RKO (cell line): ENCODE results near the gene IRF2BP1.
A peak's percentile ranks its signal among the peaks of the same experiment; 100 is the strongest.
"Not testable (repeated sequence)": the region's sequence is repeated elsewhere in the genome, so short reads cannot be mapped to it uniquely, and the experiment has no call there.

Experiments used
- DNase-seq: peaks from one replicate; pipeline ENCODE4 v3.0.0-alpha.2; 2016; ENCODE audit warnings: low spot score

IRF2BP1 gene

GRCh38 chr19:45901912-45902650 is 16.1 kb upstream of the IRF2BP1 start, which contains the start of gene MYPOP:
Gene MYPOP, minus strand, starts transcription at chr19:45902613. Its CDS starts 840 bp downstream, at chr19:45901773.
- no peak for DNase-seq

GRCh38 chr19:45901432-45901911 is 15.5 kb upstream of the IRF2BP1 start:
- DNase-seq, result no peak

GRCh38 chr19:45900738-45901431 is 14.9 kb upstream of the IRF2BP1 start:
- DNase-seq, result peak; percentile 35

- DNase-seq, result no peak
These were observed 14.1 kb upstream of the IRF2BP1 start for GRCh38 chr19:45899919-45900589.

- no peak for DNase-seq
These were observed 13.3 kb upstream of the IRF2BP1 start for GRCh38 chr19:45899253-45899652.

- no peak for DNase-seq
These were observed 11.4 kb upstream of the IRF2BP1 start for GRCh38 chr19:45897261-45897812.

GRCh38 chr19:45895983-45896599 is 10.2 kb upstream of the IRF2BP1 start:
- DNase-seq, result not testable (repeated sequence)

- DNase-seq, result no peak
These were observed 9.6 kb upstream of the IRF2BP1 start for GRCh38 chr19:45895519-45895972.

- no peak for DNase-seq
These were observed 4.9 kb upstream of the IRF2BP1 start for GRCh38 chr19:45890877-45891276.

GRCh38 chr19:45889210-45889885 is 3.4 kb upstream of the IRF2BP1 start:
- no peak for DNase-seq

- DNase-seq, result no peak
These were observed 1.3 kb upstream of the IRF2BP1 start for GRCh38 chr19:45887200-45887710.

- peak; percentile 94 for DNase-seq
These were observed 672 bp upstream of the IRF2BP1 start for GRCh38 chr19:45886427-45887199.

- no peak for DNase-seq
These were observed 1.0 kb downstream of the IRF2BP1 start for GRCh38 chr19:45884682-45885555.

- no peak for DNase-seq
These were observed 1.9 kb downstream of the IRF2BP1 start for GRCh38 chr19:45883881-45884681.

- DNase-seq, result no peak
These were observed 2.4 kb downstream of the IRF2BP1 start for GRCh38 chr19:45883586-45883880.

GRCh38 chr19:45882652-45883585 is 3.0 kb downstream of the IRF2BP1 start:
- DNase-seq, result peak; percentile 89

- DNase-seq, result no peak
These were observed 3.9 kb downstream of the IRF2BP1 start for GRCh38 chr19:45881909-45882528.
